Measurements from ENCODE around the gene MACROH2A1. TPM values are rescaled to one million over a fixed set of nuclear protein-coding genes. Genes with fewer than 3 reads are reported as not detected.
A peak's percentile ranks its signal among the peaks of the same experiment; 100 is the strongest.

MACROH2A1 gene
- total and polyA plus RNA-seq, 9 of the 15 experiments (the other 6 are each of a cell fraction or from before 2014, with no cell fraction given) = 44.9 to 289 (median 193) TPM

DNA sequence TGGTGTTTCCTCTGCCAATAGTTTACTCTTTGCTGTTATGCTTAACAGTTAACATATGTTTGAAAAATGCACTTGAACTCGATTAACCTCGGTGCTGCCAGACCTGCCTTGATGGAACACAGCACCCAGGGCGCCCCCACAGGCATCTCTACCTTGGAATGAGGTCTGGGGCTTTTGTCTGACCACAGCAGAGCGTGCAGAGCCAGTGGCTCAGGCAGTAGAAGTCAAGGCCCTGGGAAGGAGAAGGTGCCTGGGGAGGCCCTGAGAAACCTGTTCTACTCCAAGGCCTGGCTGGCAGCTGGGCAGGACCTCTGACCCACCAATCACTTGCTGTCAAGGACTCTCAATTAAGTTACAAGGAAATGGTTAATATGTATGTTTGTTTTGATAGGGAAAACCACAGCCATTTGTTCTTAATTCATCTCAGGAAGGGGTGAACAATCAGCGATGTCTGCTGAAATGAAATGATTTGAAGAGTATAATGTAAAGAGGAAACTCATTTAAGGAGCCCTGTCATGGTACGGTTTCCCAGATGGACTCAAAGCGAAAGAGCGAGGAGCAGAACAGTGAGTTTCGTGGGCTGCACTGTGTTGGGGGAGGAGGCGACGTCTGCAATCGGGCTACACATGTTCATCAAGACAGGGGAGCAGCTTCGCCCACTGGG, 21.9 kb downstream of the MACROH2A1 start (continued):
- TF ChIP-seq, protein P1, sequence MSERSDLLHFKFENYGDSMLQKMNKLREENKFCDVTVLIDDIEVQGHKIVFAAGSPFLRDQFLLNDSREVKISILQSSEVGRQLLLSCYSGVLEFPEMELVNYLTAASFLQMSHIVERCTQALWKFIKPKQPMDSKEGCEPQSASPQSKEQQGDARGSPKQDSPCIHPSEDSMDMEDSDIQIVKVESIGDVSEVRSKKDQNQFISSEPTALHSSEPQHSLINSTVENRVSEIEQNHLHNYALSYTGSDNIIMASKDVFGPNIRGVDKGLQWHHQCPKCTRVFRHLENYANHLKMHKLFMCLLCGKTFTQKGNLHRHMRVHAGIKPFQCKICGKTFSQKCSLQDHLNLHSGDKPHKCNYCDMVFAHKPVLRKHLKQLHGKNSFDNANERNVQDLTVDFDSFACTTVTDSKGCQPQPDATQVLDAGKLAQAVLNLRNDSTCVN (CRISPR knock-in tag; IDR thresholded peaks at IDR 0.05) = no peak
- TF ChIP-seq SAFB2 (IDR thresholded peaks at IDR 0.05; ENCODE audit: borderline replicate concordance, low read depth, low read length, severe bottlenecking) (no peak), SMARCA4 (IDR thresholded peaks at IDR 0.05) (no peak), GATAD2B (IDR thresholded peaks at IDR 0.05; ENCODE audit: borderline replicate concordance) (no peak)

DNA sequence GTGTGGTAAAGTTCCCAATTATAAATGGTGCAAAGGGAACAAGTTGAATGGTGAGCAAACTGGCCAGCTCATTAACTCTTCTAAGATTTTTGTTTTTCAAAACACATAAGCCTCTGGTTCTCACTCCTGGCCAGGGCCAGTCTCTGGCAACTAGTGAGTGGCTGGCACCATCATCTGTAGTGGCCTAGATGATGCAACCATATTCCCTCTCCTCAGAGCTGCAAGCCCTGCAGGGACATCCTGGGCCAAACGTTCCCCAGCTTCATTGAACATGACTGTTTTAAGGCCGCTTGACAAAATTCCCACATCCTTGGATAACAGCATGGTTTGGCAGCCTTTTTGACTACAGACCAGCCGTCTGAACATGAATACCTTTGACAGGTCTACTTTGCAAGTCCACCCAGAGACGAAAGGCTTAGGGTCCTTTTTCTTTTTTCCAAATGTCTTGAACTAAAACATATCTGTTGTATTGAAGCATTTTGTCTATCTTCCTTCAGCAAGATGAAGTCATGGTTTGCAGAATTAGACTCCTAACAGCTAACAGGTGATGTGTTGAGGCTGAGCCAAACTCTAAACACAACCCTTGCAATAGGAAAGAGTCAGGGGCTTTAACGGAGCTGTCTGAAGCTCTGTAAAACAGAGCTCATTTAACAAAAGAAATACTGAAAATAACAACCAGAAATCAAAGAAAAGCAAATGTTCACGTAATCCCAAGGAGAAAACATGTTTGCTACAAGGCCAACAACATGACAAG, 23.8 kb downstream of the MACROH2A1 start:
- ATAC-seq (no peak), FAIRE-seq (no peak), DNase-seq (ENCODE audit: extremely low read depth in 1 of 4, low spot score in 3 of 4) (no peak)
- no TSS peak for BruUV-seq (replicated peaks)
- WGBS (ENCODE audit: insufficient coverage, low coverage, missing lambda C conversion rate) = 75% methylated on average over 6 of the region's 6 CpGs
- no peak overlapping the region for H3K4me3 ChIP-seq
- intact Hi-C loops (cut with micrococcal nuclease) (no loop called here), in situ Hi-C loops (cut with MboI) (no loop called here)
- no peaks in the 10 kb centered on the region for H3K9me3 ChIP-seq (replicated peaks; ENCODE audit: control insufficient read depth, insufficient read depth, low read depth, low read length)
- ChIA-PET POLR2A (interaction anchor here (1.0 to 2.9 kb wide), 6 partner anchors 8 to 98 kb away, joined by 3 to 10 read pairs (median 4); no protein-coding TSS in a partner anchor), CTCF (ENCODE audit: low intra/inter-chr PET ratio) (no interaction called here)
- no peaks in the 10 kb centered on the region for H3K27me3 ChIP-seq (ENCODE audit: control insufficient read depth in 2 of 2, insufficient read depth in 2 of 2, low read length in 2 of 2)
- H3K79me2 ChIP-seq (ENCODE audit: control insufficient read depth, insufficient read depth, low read length) = peaks cover 33% of the 10 kb centered on the region
- no peak overlapping the region for H2AFZ ChIP-seq (ENCODE audit: low read depth, low read length)
- H3K9ac ChIP-seq (ENCODE audit: insufficient read depth in 1 of 2, low read depth in 2 of 2, low read length in 2 of 2) = no peak overlapping the region
- peaks cover 99% of the 10 kb centered on the region for H3K36me3 ChIP-seq (ENCODE audit: control insufficient read depth, insufficient read depth, low read length)
- H3K4me2 ChIP-seq (ENCODE audit: insufficient read depth, low read length) = no peak overlapping the region
- no peaks in the 10 kb centered on the region for H3K4me1 ChIP-seq (replicated peaks in 1 of 2; ENCODE audit: control insufficient read depth in 2 of 2, insufficient read depth in 2 of 2, low read length in 2 of 2)
- no peaks in the 10 kb centered on the region for H3K9me1 ChIP-seq (ENCODE audit: control insufficient read depth, insufficient read depth, low read length)
- 0 out of 2 replicates have a peak, but pooled peaks have one; percentile 12 for TF ChIP-seq CEBPG (CRISPR knock-in tag; IDR thresholded peaks at IDR 0.05)
- no peak for TF ChIP-seq CEBPG (tag; conservative IDR thresholded peaks at IDR 0.05 in 1 of 2, IDR thresholded peaks at IDR 0.05 in 1 of 2)
- TF ChIP-seq, protein P2, sequence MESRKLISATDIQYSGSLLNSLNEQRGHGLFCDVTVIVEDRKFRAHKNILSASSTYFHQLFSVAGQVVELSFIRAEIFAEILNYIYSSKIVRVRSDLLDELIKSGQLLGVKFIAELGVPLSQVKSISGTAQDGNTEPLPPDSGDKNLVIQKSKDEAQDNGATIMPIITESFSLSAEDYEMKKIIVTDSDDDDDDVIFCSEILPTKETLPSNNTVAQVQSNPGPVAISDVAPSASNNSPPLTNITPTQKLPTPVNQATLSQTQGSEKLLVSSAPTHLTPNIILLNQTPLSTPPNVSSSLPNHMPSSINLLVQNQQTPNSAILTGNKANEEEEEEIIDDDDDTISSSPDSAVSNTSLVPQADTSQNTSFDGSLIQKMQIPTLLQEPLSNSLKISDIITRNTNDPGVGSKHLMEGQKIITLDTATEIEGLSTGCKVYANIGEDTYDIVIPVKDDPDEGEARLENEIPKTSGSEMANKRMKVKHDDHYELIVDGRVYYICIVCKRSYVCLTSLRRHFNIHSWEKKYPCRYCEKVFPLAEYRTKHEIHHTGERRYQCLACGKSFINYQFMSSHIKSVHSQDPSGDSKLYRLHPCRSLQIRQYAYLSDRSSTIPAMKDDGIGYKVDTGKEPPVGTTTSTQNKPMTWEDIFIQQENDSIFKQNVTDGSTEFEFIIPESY (CRISPR knock-in tag; IDR thresholded peaks at IDR 0.05) = no peak
- H3K27ac ChIP-seq (ENCODE audit: extremely low read depth, low read depth, low read length) = no peak overlapping the region
- peaks cover 19% of the 10 kb centered on the region for H4K20me1 ChIP-seq (replicated peaks; ENCODE audit: control insufficient read depth, insufficient read depth, low read length)

Measured in K562 (cell line).